Peyer's patch (tissue), 4 donors: ENCODE measurements around the gene CLEC2D.

Experiments
- POLR2A ChIP-seq, 2 donors: fragments of 450-650 bp; IDR thresholded peaks; one replicate each; pipeline ENCODE4 v1.5.1; 2017; ENCODE audit warnings: antibody characterized with exemption in 2 of 2, mild to moderate bottlenecking in 2 of 2, moderate library complexity in 2 of 2
- TF ChIP-seq, protein P1 (sequence below), 6 experiments: fragments of 450-650 bp in 4 of 6; fragments of 200-600 bp in 2 of 6; sonication (generic) in 1 of 6; IDR thresholded peaks; one replicate each; pipeline ENCODE4 v1.5.1; 2017 to 2019; ENCODE audit warnings: antibody characterized with exemption in 6 of 6, mild to moderate bottlenecking in 3 of 6, moderate library complexity in 1 of 6

DNA sequence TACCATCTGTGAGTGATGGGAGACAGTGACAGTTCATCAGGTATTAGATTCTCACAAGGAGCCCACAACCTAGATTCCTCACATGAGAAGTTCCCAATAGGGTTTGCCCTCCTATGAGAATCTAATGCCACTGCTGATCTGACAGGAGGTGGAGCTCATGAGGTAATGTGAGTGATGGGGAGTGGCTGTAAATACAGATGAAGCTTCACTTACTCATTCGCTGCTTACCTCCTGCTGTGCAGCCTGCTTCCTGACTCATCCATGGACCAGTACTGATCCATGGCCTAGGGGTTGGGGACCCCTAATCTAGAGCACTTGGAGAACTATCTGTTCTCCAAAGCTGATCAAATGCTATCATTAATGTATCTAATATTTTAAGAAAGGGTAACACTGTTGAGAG, 17.7 kb downstream of the CLEC2D start:
- TF ChIP-seq, protein P1, sequence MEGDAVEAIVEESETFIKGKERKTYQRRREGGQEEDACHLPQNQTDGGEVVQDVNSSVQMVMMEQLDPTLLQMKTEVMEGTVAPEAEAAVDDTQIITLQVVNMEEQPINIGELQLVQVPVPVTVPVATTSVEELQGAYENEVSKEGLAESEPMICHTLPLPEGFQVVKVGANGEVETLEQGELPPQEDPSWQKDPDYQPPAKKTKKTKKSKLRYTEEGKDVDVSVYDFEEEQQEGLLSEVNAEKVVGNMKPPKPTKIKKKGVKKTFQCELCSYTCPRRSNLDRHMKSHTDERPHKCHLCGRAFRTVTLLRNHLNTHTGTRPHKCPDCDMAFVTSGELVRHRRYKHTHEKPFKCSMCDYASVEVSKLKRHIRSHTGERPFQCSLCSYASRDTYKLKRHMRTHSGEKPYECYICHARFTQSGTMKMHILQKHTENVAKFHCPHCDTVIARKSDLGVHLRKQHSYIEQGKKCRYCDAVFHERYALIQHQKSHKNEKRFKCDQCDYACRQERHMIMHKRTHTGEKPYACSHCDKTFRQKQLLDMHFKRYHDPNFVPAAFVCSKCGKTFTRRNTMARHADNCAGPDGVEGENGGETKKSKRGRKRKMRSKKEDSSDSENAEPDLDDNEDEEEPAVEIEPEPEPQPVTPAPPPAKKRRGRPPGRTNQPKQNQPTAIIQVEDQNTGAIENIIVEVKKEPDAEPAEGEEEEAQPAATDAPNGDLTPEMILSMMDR (IDR thresholded peaks at IDR 0.05), result no peak
- TF ChIP-seq POLR2A (IDR thresholded peaks at IDR 0.05), result no peak
